Stimulated activated CD8-positive, alpha-beta memory T cell treated with anti-CD3 and anti-CD28 coated beads, Interleukin-12 subunit alpha, Interleukin-12 subunit beta, amount 100 ng/mL, for 1 hour (primary cell): Measurements from ENCODE around the gene EFNA5.

ENCODE experiments used
- DNase-seq: peaks from one replicate; pipeline ENCODE4 v3.0.0-alpha.2; 2020; ENCODE audit warnings: low read depth

Gene EFNA5

GRCh38 chr5:107570805-107571531 is 99.8 kb downstream of the EFNA5 start:
- DNase-seq = no peak

- no peak for DNase-seq
Measured at GRCh38 chr5:107570181-107570580, 100.6 kb downstream of the EFNA5 start.

GRCh38 chr5:107567901-107568671 is 102.7 kb downstream of the EFNA5 start:
- DNase-seq = no peak

- no peak for DNase-seq
Measured at GRCh38 chr5:107566986-107567385, 103.8 kb downstream of the EFNA5 start.

GRCh38 chr5:107565791-107566767 is 104.7 kb downstream of the EFNA5 start:
- DNase-seq = no peak

- DNase-seq = no peak
Measured at GRCh38 chr5:107564931-107565372, 105.8 kb downstream of the EFNA5 start.

- no peak for DNase-seq
Measured at GRCh38 chr5:107563959-107564544, 106.7 kb downstream of the EFNA5 start.

GRCh38 chr5:107560377-107560776 is 110.4 kb downstream of the EFNA5 start:
- no peak for DNase-seq

GRCh38 chr5:107558823-107559375 is 111.8 kb downstream of the EFNA5 start:
- no peak for DNase-seq

GRCh38 chr5:107557051-107557658 is 113.6 kb downstream of the EFNA5 start:
- no peak for DNase-seq

GRCh38 chr5:107556575-107556974 is 114.2 kb downstream of the EFNA5 start:
- no peak for DNase-seq

- no peak for DNase-seq
Measured at GRCh38 chr5:107555425-107556090, 115.2 kb downstream of the EFNA5 start.

GRCh38 chr5:107554776-107555424 is 115.8 kb downstream of the EFNA5 start:
- no peak for DNase-seq

GRCh38 chr5:107553117-107553555 is 117.6 kb downstream of the EFNA5 start:
- no peak for DNase-seq

- no peak for DNase-seq
Measured at GRCh38 chr5:107551088-107551487, 119.6 kb downstream of the EFNA5 start.

- no peak for DNase-seq
Measured at GRCh38 chr5:107549567-107549966, 121.2 kb downstream of the EFNA5 start.

GRCh38 chr5:107548477-107548876 is 122.3 kb downstream of the EFNA5 start:
- no peak for DNase-seq

GRCh38 chr5:107546719-107547118 is 124.0 kb downstream of the EFNA5 start:
- no peak for DNase-seq

- DNase-seq = no peak
Measured at GRCh38 chr5:107545486-107545885, 125.3 kb downstream of the EFNA5 start.

GRCh38 chr5:107544967-107545366 is 125.8 kb downstream of the EFNA5 start:
- no peak for DNase-seq
